Thyroid gland (tissue), 4 donors: ENCODE data around the gene FRMD7.

ENCODE experiments used
- CTCF ChIP-seq, 6 experiments: fragments of 200-600 bp in 3 of 6; fragments of 450-650 bp in 3 of 6; sonication (generic) in 3 of 6; IDR thresholded peaks; one replicate each; pipeline ENCODE4 v1.5.1; 2016 to 2019; ENCODE audit warnings: antibody characterized with exemption in 6 of 6, mild to moderate bottlenecking in 2 of 6, inconsistent platforms in 1 of 6, moderate library complexity in 1 of 6
- POLR2A ChIP-seq, 2 donors: fragments of 450-650 bp; IDR thresholded peaks; one replicate each; pipeline ENCODE4 v1.6.1; 2017; ENCODE audit warnings: antibody characterized with exemption in 2 of 2, mild to moderate bottlenecking in 2 of 2, moderate library complexity in 1 of 2

GRCh38 chrX:132090403-132091159, 37.2 kb downstream of the FRMD7 start:
- TF ChIP-seq CTCF (IDR thresholded peaks at IDR 0.05) (no peak), POLR2A (IDR thresholded peaks at IDR 0.05) (no peak)
